PC-9 (cell line): ENCODE results near the gene KIF2A.

ENCODE experiments used
- EZH2 ChIP-seq: fragments of 200-600 bp; sonication (generic); IDR thresholded peaks from 2 replicates; pipeline ENCODE4 v1.8.0; 2017; ENCODE audit warnings: antibody characterized with exemption, low read depth
- TF ChIP-seq, protein P1 (sequence below): fragments of 200-600 bp; sonication (generic); conservative IDR thresholded peaks from 2 replicates; pipeline ENCODE4 v1.6.1; 2017; ENCODE audit warnings: mixed run types, antibody characterized with exemption, mild to moderate bottlenecking, moderate library complexity

- no peak for TF ChIP-seq EZH2
- TF ChIP-seq, protein P1, sequence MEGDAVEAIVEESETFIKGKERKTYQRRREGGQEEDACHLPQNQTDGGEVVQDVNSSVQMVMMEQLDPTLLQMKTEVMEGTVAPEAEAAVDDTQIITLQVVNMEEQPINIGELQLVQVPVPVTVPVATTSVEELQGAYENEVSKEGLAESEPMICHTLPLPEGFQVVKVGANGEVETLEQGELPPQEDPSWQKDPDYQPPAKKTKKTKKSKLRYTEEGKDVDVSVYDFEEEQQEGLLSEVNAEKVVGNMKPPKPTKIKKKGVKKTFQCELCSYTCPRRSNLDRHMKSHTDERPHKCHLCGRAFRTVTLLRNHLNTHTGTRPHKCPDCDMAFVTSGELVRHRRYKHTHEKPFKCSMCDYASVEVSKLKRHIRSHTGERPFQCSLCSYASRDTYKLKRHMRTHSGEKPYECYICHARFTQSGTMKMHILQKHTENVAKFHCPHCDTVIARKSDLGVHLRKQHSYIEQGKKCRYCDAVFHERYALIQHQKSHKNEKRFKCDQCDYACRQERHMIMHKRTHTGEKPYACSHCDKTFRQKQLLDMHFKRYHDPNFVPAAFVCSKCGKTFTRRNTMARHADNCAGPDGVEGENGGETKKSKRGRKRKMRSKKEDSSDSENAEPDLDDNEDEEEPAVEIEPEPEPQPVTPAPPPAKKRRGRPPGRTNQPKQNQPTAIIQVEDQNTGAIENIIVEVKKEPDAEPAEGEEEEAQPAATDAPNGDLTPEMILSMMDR: no peak
Observed at GRCh38 chr5:62312036-62312435, 6.0 kb downstream of the KIF2A start.
